ENCODE data around the gene BBS1.
"Not testable (repeated sequence)": the region's sequence is repeated elsewhere in the genome, so short reads cannot be mapped to it uniquely, and the experiment has no call there.

BBS1 gene

GRCh38 chr11:66529069-66529468 is 18.6 kb downstream of the BBS1 start:
- DNase-seq: no peak

- no peak for DNase-seq
Observed at GRCh38 chr11:66529655-66530054, 19.2 kb downstream of the BBS1 start.

GRCh38 chr11:66530927-66531709 is 20.7 kb downstream of the BBS1 start:
- no peak for DNase-seq

GRCh38 chr11:66531841-66532240 is 21.4 kb downstream of the BBS1 start:
- no peak for DNase-seq

GRCh38 chr11:66532784-66533183 is 22.3 kb downstream of the BBS1 start:
- no peak for DNase-seq

GRCh38 chr11:66539170-66539869 is 28.9 kb downstream of the BBS1 start:
- DNase-seq: no peak

GRCh38 chr11:66539870-66540213 is 29.4 kb downstream of the BBS1 start:
- no peak for DNase-seq

- DNase-seq: not testable (repeated sequence)
Observed at GRCh38 chr11:66540598-66540997, 30.2 kb downstream of the BBS1 start.

GRCh38 chr11:66541892-66542291 is 31.5 kb downstream of the BBS1 start:
- DNase-seq: no peak

- no peak for DNase-seq
Observed at GRCh38 chr11:66542362-66542761, 31.9 kb downstream of the BBS1 start.

GRCh38 chr11:66543263-66544107 is 33.0 kb downstream of the BBS1 start:
- DNase-seq: peak; percentile 82

GRCh38 chr11:66544952-66545351 is 34.5 kb downstream of the BBS1 start:
- DNase-seq: not testable (repeated sequence)

- peak; percentile 91 for DNase-seq
Observed at GRCh38 chr11:66545701-66546367, 35.4 kb downstream of the BBS1 start, which contains the start of gene ZDHHC24. Gene ZDHHC24 (minus strand): TSS chr11:66546048. CDS start chr11:66546003, 45 bp downstream.

- DNase-seq: peak; percentile 12
Observed at GRCh38 chr11:66546368-66546965, 36.0 kb downstream of the BBS1 start, which contains the start of gene ACTN3. Gene ACTN3 (plus strand): TSS chr11:66546903. CDS start chr11:66546938, 35 bp downstream.

- DNase-seq: no peak
Observed at GRCh38 chr11:66546966-66547661, 36.7 kb downstream of the BBS1 start.

GRCh38 chr11:66547662-66548009 is 37.2 kb downstream of the BBS1 start:
- no peak for DNase-seq

GRCh38 chr11:66548041-66548440 is 37.6 kb downstream of the BBS1 start:
- no peak for DNase-seq

GRCh38 chr11:66548774-66549630 is 38.6 kb downstream of the BBS1 start:
- DNase-seq: no peak

GRCh38 chr11:66549696-66550095 is 39.3 kb downstream of the BBS1 start:
- no peak for DNase-seq

- no peak for DNase-seq
Observed at GRCh38 chr11:66550887-66551286, 40.5 kb downstream of the BBS1 start.

GRCh38 chr11:66554602-66555001 is 44.2 kb downstream of the BBS1 start:
- no peak for DNase-seq

All from CD4-positive, alpha-beta T cell treated with Interleukin-17A for 1 hour (primary cell).